Astrocyte (in vitro differentiated cells and primary cell): ENCODE measurements around the gene TMEM196.

Experiments used
- EZH2 ChIP-seq: IDR thresholded peaks from 2 replicates; pipeline ENCODE4 v1.6.1; 2012; ENCODE audit warnings: mild to moderate bottlenecking, low read length, inconsistent platforms; ENCODE audit not compliant: insufficient read depth
- TF ChIP-seq, protein P1 (sequence below): IDR thresholded peaks from 2 replicates; pipeline ENCODE4 v1.5.1; 2011; ENCODE audit warnings: low read depth, mild to moderate bottlenecking, inconsistent platforms, low read length, moderate library complexity; ENCODE audit not compliant: insufficient read depth

DNA sequence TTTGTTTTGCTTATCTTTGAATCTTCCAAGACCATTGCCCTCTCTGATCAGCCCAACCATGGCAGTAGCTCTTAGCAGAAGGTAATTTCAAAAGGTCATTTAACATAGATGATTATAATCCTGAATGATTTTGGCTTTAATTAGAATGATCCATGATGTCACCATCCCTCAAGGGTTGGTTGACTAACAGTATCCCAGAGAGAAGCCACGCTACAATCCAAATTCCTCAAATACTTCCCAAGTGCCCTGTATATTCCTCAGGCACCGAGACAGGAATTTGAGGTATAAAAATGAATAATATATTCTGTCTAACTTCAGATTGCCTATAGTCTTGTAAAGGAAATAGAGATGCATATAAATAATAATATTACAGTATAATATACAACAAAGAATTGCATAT is 42.1 kb upstream of the TMEM196 start:
- TF ChIP-seq, protein P1, sequence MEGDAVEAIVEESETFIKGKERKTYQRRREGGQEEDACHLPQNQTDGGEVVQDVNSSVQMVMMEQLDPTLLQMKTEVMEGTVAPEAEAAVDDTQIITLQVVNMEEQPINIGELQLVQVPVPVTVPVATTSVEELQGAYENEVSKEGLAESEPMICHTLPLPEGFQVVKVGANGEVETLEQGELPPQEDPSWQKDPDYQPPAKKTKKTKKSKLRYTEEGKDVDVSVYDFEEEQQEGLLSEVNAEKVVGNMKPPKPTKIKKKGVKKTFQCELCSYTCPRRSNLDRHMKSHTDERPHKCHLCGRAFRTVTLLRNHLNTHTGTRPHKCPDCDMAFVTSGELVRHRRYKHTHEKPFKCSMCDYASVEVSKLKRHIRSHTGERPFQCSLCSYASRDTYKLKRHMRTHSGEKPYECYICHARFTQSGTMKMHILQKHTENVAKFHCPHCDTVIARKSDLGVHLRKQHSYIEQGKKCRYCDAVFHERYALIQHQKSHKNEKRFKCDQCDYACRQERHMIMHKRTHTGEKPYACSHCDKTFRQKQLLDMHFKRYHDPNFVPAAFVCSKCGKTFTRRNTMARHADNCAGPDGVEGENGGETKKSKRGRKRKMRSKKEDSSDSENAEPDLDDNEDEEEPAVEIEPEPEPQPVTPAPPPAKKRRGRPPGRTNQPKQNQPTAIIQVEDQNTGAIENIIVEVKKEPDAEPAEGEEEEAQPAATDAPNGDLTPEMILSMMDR: no peak
- no peak for TF ChIP-seq EZH2
